Neural cell (in vitro differentiated cells): Measurements from ENCODE around the gene PANK1.

Experiments used
- CTCF ChIP-seq: fragments of 450-650 bp; IDR thresholded peaks from 2 replicates; pipeline ENCODE4 v1.5.1; 2014; ENCODE audit warnings: antibody characterized with exemption, mild to moderate bottlenecking, moderate library complexity; ENCODE audit not compliant: poor library complexity, severe bottlenecking
- EP300 ChIP-seq: fragments of 450-650 bp; conservative IDR thresholded peaks from 2 replicates; pipeline ENCODE4 v1.6.1; 2014; ENCODE audit warnings: antibody characterized with exemption, mild to moderate bottlenecking, moderate library complexity; ENCODE audit not compliant: poor library complexity, severe bottlenecking
- EZH2 ChIP-seq: fragments of 200-600, 300-800 bp; shearing (Covaris generic), sonication (generic); IDR thresholded peaks from 2 replicates; pipeline ENCODE4 v1.6.1; 2014; ENCODE audit warnings: antibody characterized with exemption, low read length, borderline replicate concordance, mild to moderate bottlenecking; ENCODE audit not compliant: insufficient read depth, poor library complexity, severe bottlenecking
- POLR2AphosphoS5 ChIP-seq: IDR thresholded peaks from 2 replicates; pipeline ENCODE4 v1.6.1; 2012

GRCh38 chr10:89643431-89643811 lies 1.6 kb downstream of the PANK1 start:
- TF ChIP-seq CTCF (no peak), EP300 (no peak), POLR2AphosphoS5 (no peak), EZH2 (no peak)
